SK-N-SH (cell line): Measurements from ENCODE around the gene VPS11. TPM values are rescaled to one million over a fixed set of nuclear protein-coding genes. Genes with fewer than 3 reads are reported as not detected.

Experiments used
- CTCF ChIA-PET: fragments of 300-600, 350-600 bp; formaldehyde crosslinking; extraction: SDS; loops from one replicate; lab custom pipeline; 2021; lab: Yijun Ruan, JAX
- POLR2A ChIA-PET: fragments of 350-600 bp; sonication (Branson Sonifier 250); formaldehyde crosslinking; extraction: SDS; loops from one replicate; lab custom pipeline; 2020; ENCODE audit warnings: antibody characterized with exemption, inconsistent platforms; lab: Yijun Ruan, JAX
- DNase-seq: peaks from one replicate; pipeline ENCODE4 v3.0.0; 2012
- H2AFZ ChIP-seq: fragments of 200-600 bp; sonication (generic); 2 replicates; pipeline ENCODE4 v1.8.1; 2016; ENCODE audit warnings: antibody characterized with exemption, mild to moderate bottlenecking, low read depth
- H3F3A ChIP-seq: fragments of 200-600 bp; sonication (generic); replicated peaks from 2 replicates; pipeline ENCODE3; 2016; ENCODE audit warnings: antibody characterized with exemption, mild to moderate bottlenecking; ENCODE audit not compliant: insufficient read depth
- H3K27ac ChIP-seq, 2 experiments: fragments of 200-500 bp in 1 of 2; fragments of 200-600 bp in 1 of 2; sonication (Bioruptor generic) in 1 of 2; sonication (generic), shearing (Covaris generic) in 1 of 2; 2 replicates each; pipeline versions ENCODE4 v1.5.1 to v1.6.1; 2014 to 2016; ENCODE audit warnings: low read depth in 2 of 2, inconsistent platforms in 1 of 2, low read length in 1 of 2, mild to moderate bottlenecking in 1 of 2, mixed read lengths in 1 of 2
- H3K27me3 ChIP-seq: fragments of 200-600 bp; sonication (generic), shearing (Covaris generic); 2 replicates; pipeline ENCODE4 v1.6.1; 2016; ENCODE audit warnings: mixed run types; ENCODE audit not compliant: insufficient read depth
- H3K36me3 ChIP-seq, 2 experiments: fragments of 200-500 bp in 1 of 2; fragments of 200-600 bp in 1 of 2; sonication (Bioruptor generic) in 1 of 2; sonication (generic) in 1 of 2; replicated peaks in 1 of 2; 2 replicates each; pipeline versions ENCODE3 to v1.5.1; 2014 to 2016; ENCODE audit warnings: low read length in 1 of 2, mild to moderate bottlenecking in 1 of 2; ENCODE audit not compliant: insufficient read depth in 2 of 2, control insufficient read depth in 1 of 2
- H3K4me1 ChIP-seq, 2 experiments: fragments of 200-500 bp in 1 of 2; fragments of 200-600 bp in 1 of 2; sonication (Bioruptor generic) in 1 of 2; sonication (generic), shearing (Covaris generic) in 1 of 2; 2 replicates each; pipeline versions ENCODE4 v1.5.1 to v1.6.1; 2014 to 2016; ENCODE audit warnings: low read depth in 1 of 2, low read length in 1 of 2, mixed run types in 1 of 2; ENCODE audit not compliant: insufficient read depth in 2 of 2, control insufficient read depth in 1 of 2
- H3K4me2 ChIP-seq: fragments of 200-600 bp; sonication (generic), shearing (Covaris generic); 2 replicates; pipeline ENCODE4 v1.6.1; 2017; ENCODE audit warnings: mixed run types
- H3K4me3 ChIP-seq, 2 experiments: fragments of 200-500 bp in 1 of 2; fragments of 200-600 bp in 1 of 2; sonication (Bioruptor generic) in 1 of 2; sonication (generic), shearing (Covaris generic) in 1 of 2; 2 replicates each; pipeline versions ENCODE4 v1.5.1 to v1.8.1; 2014 to 2016; ENCODE audit warnings: low read depth in 2 of 2, inconsistent platforms in 1 of 2, low read length in 1 of 2, mild to moderate bottlenecking in 1 of 2, mixed read lengths in 1 of 2, moderate library complexity in 1 of 2
- H3K79me2 ChIP-seq: fragments of 200-600 bp; sonication (generic); 2 replicates; pipeline ENCODE4 v1.8.1; 2017; ENCODE audit warnings: mild to moderate bottlenecking; ENCODE audit not compliant: insufficient read depth
- H3K9ac ChIP-seq: fragments of 200-600 bp; sonication (generic); 2 replicates; pipeline ENCODE4 v1.6.1; 2017; ENCODE audit warnings: mixed run types
- H3K9me2 ChIP-seq: fragments of 200-600 bp; sonication (generic); 2 replicates; pipeline ENCODE4 v1.6.1; 2017; ENCODE audit warnings: mixed run types
- H3K9me3 ChIP-seq: fragments of 200-600 bp; sonication (generic); 2 replicates; pipeline ENCODE4 v1.6.1; 2017; ENCODE audit warnings: mixed run types, mild to moderate bottlenecking, moderate library complexity
- H4K20me1 ChIP-seq: fragments of 200-600 bp; sonication (generic); 2 replicates; pipeline ENCODE4 v1.6.1; 2017; ENCODE audit warnings: mild to moderate bottlenecking, mixed run types; ENCODE audit not compliant: insufficient read depth
- ELF1 ChIP-seq: IDR thresholded peaks from 2 replicates; pipeline ENCODE4 v1.4.0; 2012
- EZH2phosphoT487 ChIP-seq: fragments of 200-600 bp; sonication (generic); IDR thresholded peaks from 2 replicates; pipeline ENCODE4 v1.6.1; 2017; ENCODE audit warnings: low read depth, mixed run types, mild to moderate bottlenecking, antibody characterized with exemption, moderate library complexity, borderline replicate concordance
- FOSL2 ChIP-seq: IDR thresholded peaks from 2 replicates; pipeline ENCODE4 v1.4.0; 2012; ENCODE audit warnings: low read depth, mild to moderate bottlenecking, moderate library complexity, borderline replicate concordance
- GATA2 ChIP-seq: sonication (generic); formaldehyde crosslinking; IDR thresholded peaks from 2 replicates; pipeline ENCODE4 v1.5.0; 2020; ENCODE audit warnings: mild to moderate bottlenecking, missing genetic modification reagents
- JUND ChIP-seq: IDR thresholded peaks from 2 replicates; pipeline ENCODE4 v1.4.0; 2012
- MEF2A ChIP-seq: IDR thresholded peaks from 2 replicates; pipeline ENCODE4 v1.4.0; 2012; ENCODE audit warnings: low read depth, borderline replicate concordance
- NFIC ChIP-seq: IDR thresholded peaks from 2 replicates; pipeline ENCODE4 v1.4.0; 2012; ENCODE audit warnings: borderline replicate concordance
- NRF1 ChIP-seq: IDR thresholded peaks from 2 replicates; pipeline ENCODE4 v1.6.1; 2012; ENCODE audit warnings: low read depth, mild to moderate bottlenecking, low read length
- PBX3 ChIP-seq: IDR thresholded peaks from 2 replicates; pipeline ENCODE4; 2012
- POLR2AphosphoS5 ChIP-seq: IDR thresholded peaks from 2 replicates; pipeline ENCODE4 v1.6.1; 2012; ENCODE audit warnings: low read depth, low read length
- RCOR1 ChIP-seq: fragments of 150-350 bp; IDR thresholded peaks from 2 replicates; pipeline ENCODE4 v1.6.1; 2017; ENCODE audit warnings: antibody characterized with exemption, low read length
- REST ChIP-seq: IDR thresholded peaks from 2 replicates; pipeline ENCODE4 v1.6.1; 2012; ENCODE audit warnings: mild to moderate bottlenecking, low read depth, low read length, moderate library complexity
- RFX5 ChIP-seq: IDR thresholded peaks from 2 replicates; pipeline ENCODE4 v1.6.1; 2012; ENCODE audit warnings: mild to moderate bottlenecking, improper control_type of control experiment, low read length
- RXRA ChIP-seq: IDR thresholded peaks from 2 replicates; pipeline ENCODE4 v1.4.0; 2012; ENCODE audit warnings: low read depth, mild to moderate bottlenecking, borderline replicate concordance
- SIN3A ChIP-seq: IDR thresholded peaks from 2 replicates; pipeline ENCODE4 v1.6.1; 2012; ENCODE audit warnings: low read depth, mild to moderate bottlenecking, low read length, moderate library complexity, borderline replicate concordance
- SMC3 ChIP-seq: IDR thresholded peaks from 2 replicates; pipeline ENCODE4 v1.6.1; 2012; ENCODE audit warnings: low read depth, low read length, improper control_type of control experiment
- TCF12 ChIP-seq: IDR thresholded peaks from 2 replicates; pipeline ENCODE4 v1.4.0; 2012
- TEAD4 ChIP-seq: IDR thresholded peaks from 2 replicates; pipeline ENCODE4 v1.4.0; 2012; ENCODE audit warnings: mild to moderate bottlenecking, borderline replicate concordance; ENCODE audit not compliant: insufficient read depth
- USF1 ChIP-seq: IDR thresholded peaks from 2 replicates; pipeline ENCODE4 v1.4.0; 2012; ENCODE audit warnings: low read depth, borderline replicate concordance
- YY1 ChIP-seq: IDR thresholded peaks from 2 replicates; pipeline ENCODE4 v1.4.0; 2012; ENCODE audit warnings: low read depth, mild to moderate bottlenecking
- WGBS: methylation state at CpG from one replicate; pipeline ENCODE4 v1.1.6; 2017; ENCODE audit warnings: low lambda C conversion rate; 5-methylcytosine and 5-hydroxymethylcytosine counted together
- polyA plus RNA-seq, 3 experiments: library from polyadenylated mRNA; depleted of rRNA; stranded (reverse); fragments of >200 nt; gene quantifications; 2 replicates each; pipeline ENCODE4 v1.2.3, GENCODE V29; 2012
- TF ChIP-seq, protein P1 (sequence below): fragments of 200-600 bp; sonication (generic); IDR thresholded peaks from 2 replicates; pipeline ENCODE4 v1.6.1; 2017; ENCODE audit warnings: antibody characterized with exemption, mild to moderate bottlenecking, moderate library complexity
- TF ChIP-seq, protein P2 (sequence below): IDR thresholded peaks from 2 replicates; pipeline ENCODE4 v1.4.0; 2012; ENCODE audit warnings: low read depth, borderline replicate concordance

VPS11 gene
- polyA plus RNA-seq (2012; rRNA removed): 13.8 and 14.8 TPM in 2 replicates
- polyA plus RNA-seq (2012; cell fraction: cytosol; rRNA removed): 8.9 and 11.4 TPM in 2 replicates
- 39.6 and 51.2 TPM in 2 replicates for polyA plus RNA-seq (2012; cell fraction: nucleus; rRNA removed)

- peaks cover 18 to 20% of the 10 kb centered on the region in 2 experiments for H3K36me3 ChIP-seq
- H2AFZ ChIP-seq: peak within 1 kb of the TSS; percentile 93
- H3K79me2 ChIP-seq: peaks cover 39% of the 10 kb centered on the region
- ChIA-PET CTCF (interaction anchor here (0.9 to 1.2 kb wide), 6 partner anchors 10 to 32 kb away, joined by 3 to 6 read pairs (median 4); partner anchors contain the start of gene HMBS), POLR2A (interaction anchor here (1.1 to 1.8 kb wide), 8 partner anchors 11 to 48 kb away, joined by 3 to 21 read pairs (median 9); partner anchors contain the start of genes C2CD2L, HMBS, HYOU1 and TRAPPC4)
- no peaks in the 10 kb centered on the region for H3K27me3 ChIP-seq
- peak within 1 kb of the TSS; percentile 76 to 77 for H3K27ac ChIP-seq
- H3K9me2 ChIP-seq: no peaks in the 10 kb centered on the region
- peak within 1 kb of the TSS; percentile 83 to 95 for H3K4me3 ChIP-seq
- H4K20me1 ChIP-seq: no peaks in the 10 kb centered on the region
- peak within 1 kb of the TSS; percentile 96 for H3K9ac ChIP-seq
- WGBS: under 1% methylated on average over 34 of the region's 49 CpGs
- H3K9me3 ChIP-seq: no peaks in the 10 kb centered on the region
- H3K4me2 ChIP-seq: peak within 1 kb of the TSS; percentile 89
- peaks cover 5 to 6% of the 10 kb centered on the region in 2 experiments; a peak in 2 of 4 replicates for H3K4me1 ChIP-seq
- H3F3A ChIP-seq: peaks cover 23% of the 10 kb centered on the region
- peak; percentile 97 for DNase-seq
- no peak for TF ChIP-seq TEAD4
- peak; percentile 99 for TF ChIP-seq USF1
- 0 out of 2 replicates have a peak, but pooled peaks have one; percentile 12 for TF ChIP-seq PBX3
- TF ChIP-seq ELF1: peak; percentile 76
- 0 out of 2 replicates have a peak, but pooled peaks have one; percentile 7 for TF ChIP-seq REST
- no peak for TF ChIP-seq FOSL2
- TF ChIP-seq, protein P1, sequence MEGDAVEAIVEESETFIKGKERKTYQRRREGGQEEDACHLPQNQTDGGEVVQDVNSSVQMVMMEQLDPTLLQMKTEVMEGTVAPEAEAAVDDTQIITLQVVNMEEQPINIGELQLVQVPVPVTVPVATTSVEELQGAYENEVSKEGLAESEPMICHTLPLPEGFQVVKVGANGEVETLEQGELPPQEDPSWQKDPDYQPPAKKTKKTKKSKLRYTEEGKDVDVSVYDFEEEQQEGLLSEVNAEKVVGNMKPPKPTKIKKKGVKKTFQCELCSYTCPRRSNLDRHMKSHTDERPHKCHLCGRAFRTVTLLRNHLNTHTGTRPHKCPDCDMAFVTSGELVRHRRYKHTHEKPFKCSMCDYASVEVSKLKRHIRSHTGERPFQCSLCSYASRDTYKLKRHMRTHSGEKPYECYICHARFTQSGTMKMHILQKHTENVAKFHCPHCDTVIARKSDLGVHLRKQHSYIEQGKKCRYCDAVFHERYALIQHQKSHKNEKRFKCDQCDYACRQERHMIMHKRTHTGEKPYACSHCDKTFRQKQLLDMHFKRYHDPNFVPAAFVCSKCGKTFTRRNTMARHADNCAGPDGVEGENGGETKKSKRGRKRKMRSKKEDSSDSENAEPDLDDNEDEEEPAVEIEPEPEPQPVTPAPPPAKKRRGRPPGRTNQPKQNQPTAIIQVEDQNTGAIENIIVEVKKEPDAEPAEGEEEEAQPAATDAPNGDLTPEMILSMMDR: no peak
- TF ChIP-seq YY1: peak; percentile 97
- no peak; the same call in 1 of the 2 replicates for TF ChIP-seq TCF12
- TF ChIP-seq JUND: no peak
- TF ChIP-seq RXRA: no peak
- no peak for TF ChIP-seq MEF2A
- no peak for TF ChIP-seq RCOR1
- no peak for TF ChIP-seq GATA2 (CRISPR knock-in tag)
- no peak for TF ChIP-seq RFX5
- TF ChIP-seq, protein P2, sequence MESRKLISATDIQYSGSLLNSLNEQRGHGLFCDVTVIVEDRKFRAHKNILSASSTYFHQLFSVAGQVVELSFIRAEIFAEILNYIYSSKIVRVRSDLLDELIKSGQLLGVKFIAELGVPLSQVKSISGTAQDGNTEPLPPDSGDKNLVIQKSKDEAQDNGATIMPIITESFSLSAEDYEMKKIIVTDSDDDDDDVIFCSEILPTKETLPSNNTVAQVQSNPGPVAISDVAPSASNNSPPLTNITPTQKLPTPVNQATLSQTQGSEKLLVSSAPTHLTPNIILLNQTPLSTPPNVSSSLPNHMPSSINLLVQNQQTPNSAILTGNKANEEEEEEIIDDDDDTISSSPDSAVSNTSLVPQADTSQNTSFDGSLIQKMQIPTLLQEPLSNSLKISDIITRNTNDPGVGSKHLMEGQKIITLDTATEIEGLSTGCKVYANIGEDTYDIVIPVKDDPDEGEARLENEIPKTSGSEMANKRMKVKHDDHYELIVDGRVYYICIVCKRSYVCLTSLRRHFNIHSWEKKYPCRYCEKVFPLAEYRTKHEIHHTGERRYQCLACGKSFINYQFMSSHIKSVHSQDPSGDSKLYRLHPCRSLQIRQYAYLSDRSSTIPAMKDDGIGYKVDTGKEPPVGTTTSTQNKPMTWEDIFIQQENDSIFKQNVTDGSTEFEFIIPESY: no peak
- no peak for TF ChIP-seq NFIC
- TF ChIP-seq EZH2phosphoT487: no peak
- TF ChIP-seq POLR2AphosphoS5: peak; percentile 78
- peak; percentile 23; the same call in 1 of the 2 replicates for TF ChIP-seq SMC3
- peak; percentile 85; the same call in 1 of the 2 replicates for TF ChIP-seq SIN3A
- peak; percentile 37 for TF ChIP-seq NRF1
These were observed at the start of gene VPS11 for GRCh38 chr11:119067371-119068222. TSS of gene VPS11 (plus strand) at chr11:119067818. CDS start at chr11:119067824, 6 bp downstream.
